ENCODE data around the gene NR2F2. TPM values are rescaled to one million over a fixed set of nuclear protein-coding genes. Genes with fewer than 3 reads are reported as not detected.

The NR2F2 gene
- polyA plus RNA-seq, 1 donor = 64.7 TPM

DNA sequence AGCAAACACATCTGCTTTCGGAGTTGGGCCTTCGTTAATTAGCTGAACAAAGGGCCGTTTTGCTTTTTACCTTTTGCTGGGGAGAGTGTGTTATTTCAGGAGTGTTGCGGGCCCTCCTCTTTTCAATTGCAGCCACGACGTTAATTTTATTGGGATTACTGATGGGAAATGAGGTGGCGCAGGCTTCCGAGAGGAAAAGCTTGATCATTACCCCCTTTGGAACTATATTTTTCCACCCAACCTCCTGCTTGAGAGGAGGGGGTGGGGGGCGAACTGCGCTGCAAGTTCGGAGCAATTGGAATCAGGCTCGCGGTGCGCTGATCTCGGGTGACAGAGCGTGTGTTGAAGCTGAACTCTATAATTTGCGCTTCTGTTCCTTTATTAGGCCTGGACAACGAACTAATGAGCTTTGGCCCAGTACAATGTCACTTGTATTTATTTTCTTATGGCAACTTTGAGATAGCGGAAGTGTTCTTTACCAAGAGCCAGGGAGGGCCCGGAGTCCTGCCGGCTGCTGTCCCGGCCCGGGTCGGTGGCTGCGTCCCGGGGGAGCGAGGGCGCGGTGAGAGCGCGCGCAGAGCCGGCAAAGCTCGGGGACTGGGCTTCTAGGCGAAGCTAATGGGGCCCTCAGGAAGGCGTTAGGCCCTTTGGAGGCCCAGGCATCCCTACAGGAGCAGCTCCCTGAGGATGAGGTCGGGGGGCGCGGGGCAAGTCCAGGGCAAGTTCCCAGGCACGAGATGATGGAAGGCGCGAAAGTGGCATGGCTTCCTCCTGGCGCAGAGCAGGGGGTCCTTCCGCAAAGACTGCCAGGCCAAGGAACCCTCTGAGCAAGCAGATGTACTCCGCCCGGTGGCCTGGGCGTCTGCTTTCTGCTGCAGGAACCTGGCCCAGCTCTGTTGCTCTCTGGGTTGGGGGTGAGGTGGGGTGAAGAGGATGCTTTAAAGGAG, 12.9 kb downstream of the NR2F2 start:
- no peak for DNase-seq

GRCh38 chr15:96344060-96344705, 13.7 kb downstream of the NR2F2 start:
- DNase-seq = no peak

GRCh38 chr15:96344706-96345559, 14.4 kb downstream of the NR2F2 start:
- no peak for DNase-seq

DNA sequence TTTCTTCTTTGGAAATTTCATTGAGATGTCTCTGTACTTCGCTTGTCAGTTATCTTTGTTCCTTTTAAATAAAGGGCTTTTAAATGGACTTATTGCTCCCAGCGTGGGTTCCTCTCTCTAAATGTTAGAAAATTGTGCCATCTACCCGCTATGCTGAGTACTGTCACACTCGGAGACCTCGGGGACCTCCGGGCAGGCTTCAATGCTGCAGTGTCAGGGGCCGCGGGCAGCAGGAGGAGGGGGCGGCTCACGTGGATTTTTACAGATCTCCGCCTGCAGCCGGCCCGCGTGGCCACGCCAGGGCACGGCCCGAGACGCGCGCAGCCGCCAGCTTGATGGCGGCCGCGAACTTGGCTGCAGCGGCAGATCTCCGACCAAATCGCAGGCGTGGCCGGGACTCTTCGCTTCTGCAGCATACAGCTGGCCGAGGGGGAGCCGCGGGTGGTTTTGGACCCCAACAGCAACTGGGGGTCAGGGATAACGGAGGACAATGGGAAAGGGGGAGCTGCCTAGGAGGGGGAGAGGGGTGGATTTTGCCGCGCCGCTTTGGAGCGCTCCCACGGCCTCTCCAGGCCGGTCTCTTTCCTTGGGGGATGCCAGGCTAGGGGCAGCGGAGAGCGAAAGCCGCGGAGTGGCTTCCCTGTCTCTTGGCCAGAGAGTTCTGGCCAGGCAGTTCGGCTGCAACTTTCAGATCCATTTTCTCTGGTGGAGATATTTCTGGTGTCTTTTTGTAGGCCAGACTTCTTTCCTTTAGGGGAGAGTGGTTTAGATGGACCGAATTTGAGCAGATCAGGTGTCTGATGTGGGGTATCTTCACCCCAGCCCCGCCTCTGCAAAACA, 15.3 kb downstream of the NR2F2 start:
- DNase-seq = no peak

- no peak for DNase-seq
Measured at GRCh38 chr15:96346409-96346970, 16.0 kb downstream of the NR2F2 start.

GRCh38 chr15:96347181-96348111, 16.9 kb downstream of the NR2F2 start:
- DNase-seq = no peak

DNA sequence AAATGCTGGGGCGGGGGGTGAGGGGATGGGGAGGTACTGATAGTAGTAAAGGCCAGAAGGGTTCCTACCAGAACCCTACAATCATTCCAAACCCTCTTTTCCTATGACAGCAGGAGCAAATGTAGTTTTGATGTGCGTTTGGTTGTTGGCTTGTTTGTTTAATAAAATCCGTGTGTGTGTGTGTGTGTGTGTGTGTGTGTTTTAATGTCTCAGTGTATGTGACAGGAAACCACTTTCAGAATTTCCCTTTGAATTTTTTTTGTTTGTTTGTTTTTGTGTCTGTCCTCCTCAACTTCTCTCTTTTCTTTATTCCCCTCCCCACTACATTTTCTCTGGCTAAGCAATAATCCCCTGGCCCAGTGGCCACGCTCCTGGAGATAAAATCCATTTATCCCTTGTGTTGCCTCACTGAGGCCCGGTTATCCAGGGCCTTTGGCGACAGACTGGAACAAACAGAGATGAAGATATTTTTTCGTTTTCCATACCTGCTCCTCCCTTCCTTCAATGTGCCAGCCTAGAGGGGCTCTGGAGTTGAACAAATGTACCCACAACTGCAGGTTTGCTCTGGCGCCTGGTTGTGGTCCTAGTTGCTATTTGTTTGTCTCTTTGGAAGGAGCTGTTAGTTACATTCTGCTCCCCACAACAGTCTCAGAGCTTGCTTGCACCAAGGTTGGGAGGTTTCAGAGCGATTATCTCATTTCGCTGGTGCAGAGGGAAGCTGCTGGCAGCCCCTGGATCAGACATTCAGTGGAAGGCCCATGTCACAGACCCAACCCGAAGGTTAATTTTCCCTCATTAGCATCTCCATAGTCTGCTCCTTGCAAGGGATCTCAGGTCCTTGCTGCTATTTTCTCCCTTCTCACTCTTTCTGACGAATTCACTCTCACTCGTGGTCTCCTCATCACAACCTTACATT, 17.9 kb downstream of the NR2F2 start:
- no peak for DNase-seq

GRCh38 chr15:96349034-96349856, 18.7 kb downstream of the NR2F2 start:
- DNase-seq = no peak

- no peak for DNase-seq
Measured at GRCh38 chr15:96349857-96350720, 19.6 kb downstream of the NR2F2 start.

- DNase-seq = no peak
Measured at GRCh38 chr15:96350934-96351724, 20.6 kb downstream of the NR2F2 start.

DNA sequence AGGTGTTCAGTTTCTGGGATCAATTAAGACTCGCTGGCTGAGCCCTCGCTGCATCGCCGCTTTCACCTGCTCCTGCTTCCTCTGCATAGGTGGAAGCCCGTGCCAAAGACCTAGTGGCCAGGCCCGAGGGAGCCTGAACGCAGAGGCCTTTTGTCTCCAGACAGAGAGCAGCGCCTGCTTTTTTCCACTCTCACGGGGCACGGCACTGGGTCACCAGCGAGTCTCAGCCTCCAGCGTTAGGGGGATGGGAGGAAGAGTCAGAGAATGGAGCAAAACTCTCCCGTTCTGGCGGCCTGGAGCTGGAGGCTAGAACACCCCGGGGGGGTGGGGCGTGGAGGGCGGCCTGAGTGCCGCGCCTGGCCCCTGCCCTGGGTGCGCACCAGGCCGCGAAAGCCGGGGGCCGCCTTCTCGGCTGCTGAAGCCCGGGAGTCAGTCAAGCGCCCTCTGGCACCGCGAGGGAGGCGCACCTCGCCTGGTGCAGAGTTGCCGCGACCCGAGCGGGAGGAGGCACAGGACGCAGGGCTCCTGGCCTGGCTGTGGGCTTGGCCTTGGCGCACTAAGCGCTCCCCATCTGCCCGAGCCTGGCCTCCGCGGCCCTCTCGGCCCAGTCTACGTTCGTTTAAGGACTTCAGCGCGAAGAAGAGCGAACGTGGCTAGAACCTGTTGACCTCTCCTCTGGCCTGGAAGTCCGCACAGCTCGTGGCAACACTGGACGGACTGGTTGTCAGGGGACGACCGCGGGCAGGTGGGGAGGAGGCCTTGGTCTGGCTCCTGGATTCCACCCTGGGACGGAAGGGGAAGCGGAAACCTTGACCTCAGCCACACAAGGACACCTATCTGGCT, 21.5 kb downstream of the NR2F2 start:
- DNase-seq = no peak

DNA sequence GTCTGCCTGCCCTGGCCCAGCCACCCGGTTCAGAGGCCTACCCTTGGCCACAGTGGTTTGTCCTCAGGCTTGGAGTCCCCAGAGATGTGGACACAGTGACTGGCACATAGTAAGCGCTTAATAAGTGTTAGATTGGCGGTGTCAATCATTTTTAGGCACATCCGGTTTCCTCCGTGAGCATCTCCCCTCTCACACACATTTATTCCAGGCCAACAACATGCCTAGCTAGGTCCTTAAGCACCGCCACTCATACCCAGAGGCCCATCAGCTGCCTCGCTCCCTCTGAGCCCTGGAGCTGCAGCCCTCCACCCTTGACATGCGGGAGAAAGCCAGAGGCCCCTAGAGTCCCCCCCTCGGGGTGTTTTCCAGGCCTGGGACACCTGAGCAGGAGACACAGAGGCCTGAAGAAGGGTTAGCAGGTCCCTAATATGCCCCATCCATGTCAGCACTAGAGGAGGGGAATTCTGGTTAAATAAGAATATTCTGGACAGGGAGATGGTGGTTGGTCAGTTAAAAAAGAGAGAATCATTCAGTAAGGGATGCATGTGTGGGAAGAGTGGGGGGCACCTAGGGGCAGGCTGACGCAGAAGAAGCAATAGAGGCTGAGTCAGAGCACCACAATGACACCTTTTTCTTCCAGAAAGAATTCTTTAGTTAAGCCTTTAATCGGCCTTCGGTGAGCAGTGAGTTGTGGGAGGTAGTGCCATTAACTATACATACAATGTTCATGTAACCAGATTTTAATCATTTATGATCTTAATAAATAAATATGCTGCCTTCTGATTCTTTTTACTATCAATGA, 22.3 kb downstream of the NR2F2 start:
- DNase-seq = no peak

DNA sequence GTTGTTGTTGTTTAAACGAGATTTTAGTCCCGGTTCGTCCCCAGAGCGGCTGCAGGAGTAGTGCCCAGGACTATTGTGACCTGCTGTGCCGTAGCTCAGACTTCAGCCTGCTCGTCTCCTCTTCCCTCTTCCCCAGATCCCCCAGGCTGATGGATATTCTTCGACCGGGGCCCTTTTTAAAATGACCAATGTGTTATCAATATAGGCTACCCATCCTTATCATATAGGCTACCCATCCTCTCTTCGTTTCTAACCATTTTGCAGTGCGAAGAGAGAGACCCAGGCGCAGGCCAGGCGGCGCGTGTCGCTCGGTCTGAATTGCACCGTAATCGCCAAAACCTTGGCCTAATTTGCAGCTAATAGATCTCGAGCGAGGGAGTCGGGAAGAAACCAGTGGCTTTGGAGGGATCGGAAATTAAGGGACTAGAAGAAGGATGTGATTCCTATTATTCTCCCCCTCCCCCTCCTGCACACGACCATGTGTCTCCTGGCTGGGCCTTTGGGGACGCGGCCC, 23.0 kb downstream of the NR2F2 start:
- DNase-seq = no peak
